A549 (cell line): ENCODE results near the gene ZNF77.

Experiments
- BCL3 ChIP-seq: fragments of >200 bp; sonication (Bioruptor Twin); formaldehyde crosslinking; IDR thresholded peaks from 3 replicates; pipeline ENCODE4 v1.6.1; 2016
- CTCF ChIP-seq: fragments of >200 bp; sonication (Bioruptor Twin); formaldehyde crosslinking; IDR thresholded peaks from 3 replicates; pipeline ENCODE4 v1.5.1; 2016
- EP300 ChIP-seq, 2 experiments: fragments of >200 bp; sonication (Bioruptor Twin); formaldehyde crosslinking; IDR thresholded peaks; 2 replicates in 1 of 2; 3 replicates in 1 of 2; pipeline ENCODE4 v1.6.1; 2016 to 2017
- HDAC2 ChIP-seq: fragments of 200-600 bp; sonication (generic); IDR thresholded peaks from 2 replicates; pipeline ENCODE4 v1.6.1; 2016
- JUN ChIP-seq, 2 experiments: fragments of >200 bp; sonication (Bioruptor Twin); formaldehyde crosslinking; IDR thresholded peaks; 2 replicates in 1 of 2; 3 replicates in 1 of 2; pipeline ENCODE4 v1.6.1; 2016 to 2017
- POLR2A ChIP-seq: IDR thresholded peaks from 2 replicates; pipeline ENCODE4 v1.6.1; 2012; ENCODE audit warnings: mild to moderate bottlenecking, low read length
- POLR2AphosphoS2 ChIP-seq: conservative IDR thresholded peaks from 2 replicates; pipeline ENCODE4 v1.6.1; 2012; ENCODE audit warnings: low read length, improper control_type of control experiment, inconsistent platforms
- RAD21 ChIP-seq, 2 experiments: fragments of >200 bp in 1 of 2; sonication (Bioruptor Twin) in 1 of 2; formaldehyde crosslinking in 1 of 2; IDR thresholded peaks in 1 of 2; conservative IDR thresholded peaks in 1 of 2; 2 replicates in 1 of 2; 3 replicates in 1 of 2; pipeline ENCODE4 v1.6.1; 2012 to 2018; ENCODE audit warnings: inconsistent platforms in 1 of 2
- ZNF302 ChIP-seq: fragments of 250-450 bp; sonication (Bioruptor Pico); IDR thresholded peaks from 2 replicates; pipeline ENCODE4 v1.9.0; 2021; ENCODE audit warnings: inconsistent platforms, mild to moderate bottlenecking, moderate library complexity
- ZSCAN20 ChIP-seq: fragments of 250-450 bp; sonication (Bioruptor Pico); IDR thresholded peaks from 2 replicates; pipeline ENCODE4 v1.8.0; 2022; ENCODE audit warnings: mild to moderate bottlenecking, moderate library complexity
- TF ChIP-seq, protein P1 (sequence below): IDR thresholded peaks from 2 replicates; pipeline ENCODE4 v1.6.1; 2012

GRCh38 chr19:2978166-2978767 lies 33.5 kb upstream of the ZNF77 start:
- TF ChIP-seq EP300 (IDR thresholded peaks at IDR 0.05) (no peak), POLR2A (no peak), JUN (IDR thresholded peaks at IDR 0.05) (no peak), CTCF (no peak), RAD21 (conservative IDR thresholded peaks at IDR 0.05 in 1 of 2, IDR thresholded peaks at IDR 0.05 in 1 of 2) (no peak), BCL3 (no peak), ZSCAN20 (CRISPR knock-in tag) (no peak), HDAC2 (no peak), POLR2AphosphoS2 (no peak), ZNF302 (CRISPR knock-in tag) (no peak)
- TF ChIP-seq, protein P1, sequence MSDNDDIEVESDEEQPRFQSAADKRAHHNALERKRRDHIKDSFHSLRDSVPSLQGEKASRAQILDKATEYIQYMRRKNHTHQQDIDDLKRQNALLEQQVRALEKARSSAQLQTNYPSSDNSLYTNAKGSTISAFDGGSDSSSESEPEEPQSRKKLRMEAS = no peak
